GM18873 (cell line): ENCODE results near the gene NCAM2.

Source experiments
- ATAC-seq: cut with Tn5 transposase; IDR thresholded peaks from one replicate; pipeline ENCODE4 v1.9.1; 2021; ENCODE audit warnings: mild to moderate bottlenecking, moderate library complexity, moderate number of reproducible peaks; ENCODE audit not compliant: unreplicated experiment, low FRiP score

NCAM2 gene

DNA sequence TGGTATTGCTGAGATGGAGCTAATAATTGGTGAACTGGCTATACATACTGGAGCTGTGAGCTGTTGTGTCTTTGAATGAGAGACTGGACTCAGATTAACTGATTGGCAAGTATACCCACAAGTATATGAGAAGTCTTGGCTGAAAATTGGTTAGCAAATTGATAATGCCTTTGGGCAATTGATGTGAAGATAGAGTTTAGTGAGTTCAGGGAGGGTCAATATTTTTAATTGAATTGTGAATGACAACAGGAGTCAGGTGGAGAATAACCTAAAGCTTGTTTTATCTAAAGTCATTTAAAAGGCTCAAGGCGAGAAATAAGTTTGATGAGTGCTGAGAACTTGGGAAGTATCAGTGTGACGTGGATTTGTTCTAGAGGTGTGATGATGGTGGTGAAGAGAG, 27.5 kb downstream of the NCAM2 start:
- ATAC-seq = no peak

- no peak for ATAC-seq
Observed at GRCh38 chr21:21028275-21028820, 30.1 kb downstream of the NCAM2 start.

DNA sequence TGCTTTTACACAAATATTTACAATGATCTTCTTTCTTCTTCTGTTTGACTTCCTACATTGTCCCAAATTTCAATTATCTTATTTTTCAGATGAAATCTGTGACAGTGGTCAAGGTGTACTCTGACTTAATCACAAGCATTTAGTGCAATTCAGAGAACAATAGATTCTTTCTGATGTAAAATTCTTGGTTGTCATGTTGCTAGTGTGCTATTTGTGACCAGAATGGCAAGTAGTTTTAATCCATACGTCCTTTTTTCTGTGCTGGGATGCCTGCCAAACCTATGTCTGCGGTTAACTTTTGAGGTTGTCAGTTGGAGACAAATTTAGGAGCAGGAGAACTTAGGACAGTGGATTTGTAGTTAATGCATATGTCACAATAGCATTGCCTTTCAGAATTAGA, 31.0 kb downstream of the NCAM2 start:
- ATAC-seq = no peak

DNA sequence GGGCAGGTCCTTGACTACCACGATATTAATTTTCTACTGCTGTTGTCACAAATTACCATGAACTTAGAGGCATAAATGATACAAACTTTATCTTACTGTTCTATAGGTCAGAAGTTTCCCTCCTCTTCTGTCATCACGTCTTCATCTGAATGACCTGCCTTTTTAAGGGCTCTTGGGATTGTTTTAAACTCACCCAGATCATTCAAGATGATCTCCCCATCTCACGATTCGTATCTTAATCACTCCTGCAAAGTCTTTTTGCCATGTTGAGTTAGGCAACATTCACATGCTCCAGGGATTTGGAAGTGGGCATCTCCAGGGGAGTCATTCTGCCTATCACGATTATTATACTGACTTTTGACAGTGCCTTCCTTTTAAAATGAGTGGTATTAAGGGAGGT, 32.1 kb downstream of the NCAM2 start:
- no peak for ATAC-seq

DNA sequence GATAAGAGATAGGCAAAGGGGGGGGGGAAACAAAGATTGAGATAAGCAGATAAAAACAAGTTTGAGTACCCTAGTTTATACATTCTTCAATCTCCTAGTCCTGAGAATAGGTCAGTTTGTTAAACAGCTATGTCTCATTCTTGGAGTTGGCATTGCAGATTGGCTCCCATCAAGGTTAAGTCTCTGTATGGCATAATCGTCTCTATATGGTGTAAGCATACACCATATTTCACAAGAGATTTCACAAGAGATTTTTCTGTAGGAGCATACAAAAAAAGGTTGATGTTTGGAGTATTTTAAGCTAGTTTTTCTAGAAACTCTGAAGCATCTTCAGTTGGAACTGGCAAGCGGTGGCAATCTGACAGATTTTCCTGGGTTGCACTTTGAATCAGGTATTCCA, 35.8 kb downstream of the NCAM2 start:
- ATAC-seq = no peak

DNA sequence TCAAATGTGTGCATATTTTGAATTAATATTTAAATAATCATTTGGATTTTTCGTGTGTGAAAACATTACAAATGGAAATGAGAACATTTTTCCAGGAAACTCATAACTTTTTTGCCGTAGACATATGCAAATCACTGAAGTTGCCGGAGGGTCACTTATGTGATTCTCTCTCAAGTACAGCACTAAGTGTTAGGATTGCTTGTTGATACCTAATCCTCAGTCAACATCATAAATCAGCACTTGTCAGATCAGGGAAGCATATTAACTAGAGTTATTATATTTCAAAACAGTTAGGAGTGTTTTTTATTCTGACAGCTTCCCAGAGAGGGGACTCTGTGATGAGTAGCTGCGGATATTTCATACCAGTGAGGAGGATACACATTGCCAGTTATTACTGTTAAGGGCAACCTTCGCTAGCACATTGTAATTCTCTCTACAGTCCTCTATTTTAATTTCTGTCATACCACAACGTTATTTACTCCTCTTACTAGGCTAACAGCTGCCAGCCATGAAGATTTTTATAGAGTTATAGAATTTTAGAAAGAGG, 41.5 kb downstream of the NCAM2 start:
- ATAC-seq = no peak

- ATAC-seq = no peak
Observed at GRCh38 chr21:21045518-21045917, 47.3 kb downstream of the NCAM2 start.

DNA sequence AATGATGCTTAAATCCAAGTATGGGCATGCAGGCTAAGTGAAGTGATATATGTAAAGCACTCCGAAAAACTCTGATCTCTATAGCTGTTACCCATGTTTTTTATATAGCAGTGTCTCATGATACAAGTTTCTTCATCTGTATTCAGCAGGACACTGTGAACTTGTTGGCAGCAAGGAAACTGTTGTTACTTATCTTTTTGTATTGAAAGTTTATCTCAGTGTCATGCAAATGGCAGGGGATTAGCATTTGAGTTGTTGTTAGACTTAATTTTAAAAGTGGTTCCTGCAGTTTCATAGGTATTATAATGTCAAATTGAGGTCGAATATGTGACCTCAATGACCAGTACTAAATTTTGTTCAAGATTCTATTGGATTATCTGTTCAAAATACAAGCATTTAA, 47.9 kb downstream of the NCAM2 start:
- no peak for ATAC-seq

DNA sequence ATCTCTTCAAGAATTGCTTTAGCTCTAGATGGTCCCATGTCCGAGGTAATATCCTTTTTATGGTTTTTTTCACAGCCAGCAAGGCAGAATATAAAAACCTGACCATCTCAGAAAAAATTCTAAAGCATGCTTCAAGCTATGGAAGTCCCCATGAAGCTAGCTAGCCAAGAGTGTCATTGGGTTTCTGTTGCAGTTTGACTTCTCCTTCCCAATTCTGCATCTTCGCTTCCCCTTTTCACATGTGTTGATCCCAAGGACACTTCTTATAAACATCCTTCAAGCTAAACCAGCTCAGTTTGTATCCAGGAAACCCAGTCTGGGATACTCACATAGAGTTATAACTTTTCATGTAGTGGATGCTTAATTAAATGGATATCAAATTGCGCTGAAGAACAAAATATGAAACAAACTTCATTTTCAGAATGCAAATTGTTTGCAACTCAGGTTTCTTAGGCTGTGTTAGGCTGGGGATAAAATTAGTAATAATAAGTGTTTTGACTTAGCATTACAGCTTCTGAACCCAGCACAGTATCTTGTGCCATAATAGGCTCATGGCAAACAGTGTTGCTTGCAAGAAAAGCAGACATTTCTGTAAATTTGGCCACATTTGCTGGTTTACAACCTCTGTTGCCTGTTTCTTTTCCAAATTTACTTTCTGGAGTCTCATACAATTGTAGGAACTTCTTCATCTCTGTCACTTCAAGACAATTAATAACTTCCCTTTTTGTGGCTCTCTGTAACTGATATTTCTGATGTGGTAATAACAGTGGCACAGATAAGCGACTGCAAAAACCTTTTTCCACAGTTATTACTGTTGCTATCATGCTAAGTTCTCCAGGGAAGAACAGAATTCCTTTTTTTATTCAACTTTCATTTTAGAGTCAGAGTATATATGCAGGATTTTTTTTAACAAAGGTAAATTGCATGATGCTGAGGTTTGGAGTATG, 53.2 kb downstream of the NCAM2 start:
- no peak for ATAC-seq

DNA sequence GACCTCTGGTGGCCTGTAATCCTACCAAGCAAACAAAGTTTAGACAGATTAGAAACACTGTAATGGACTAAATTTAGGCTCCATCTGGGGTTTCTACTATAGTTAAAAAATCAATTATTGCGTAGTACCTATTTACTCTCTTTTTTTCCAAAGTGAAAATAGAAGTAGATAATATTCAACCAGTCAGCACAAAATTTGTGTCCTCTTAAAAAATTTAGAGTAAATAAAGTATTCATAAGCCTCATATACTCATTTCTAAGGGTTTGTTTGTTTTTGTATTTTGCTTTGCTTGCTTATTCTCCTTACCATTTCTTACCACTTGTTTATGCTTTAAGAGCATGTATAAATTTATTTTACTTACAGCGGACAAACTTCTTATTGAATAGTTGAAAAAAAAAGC, 54.5 kb downstream of the NCAM2 start:
- no peak for ATAC-seq

GRCh38 chr21:21057349-21058062, 59.3 kb downstream of the NCAM2 start:
- ATAC-seq = no peak

DNA sequence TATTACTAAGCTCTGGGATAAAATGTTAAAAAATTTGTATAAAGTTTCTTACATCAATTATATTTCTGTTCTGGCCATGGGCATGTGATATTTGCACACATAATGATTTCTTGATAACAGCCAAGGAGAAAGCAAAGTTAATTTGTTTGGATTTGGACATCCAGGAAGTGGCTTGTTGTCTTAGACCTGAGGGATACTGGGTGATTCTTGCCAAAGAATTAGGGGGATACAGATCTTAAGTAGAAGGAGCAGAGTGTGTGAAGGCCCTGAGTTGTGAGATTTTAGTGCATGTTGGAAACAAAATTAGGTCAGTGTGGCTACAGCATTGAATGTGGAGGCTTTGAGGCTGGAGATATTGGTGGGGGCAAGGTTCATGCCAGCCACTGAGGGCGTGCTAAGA, 65.6 kb downstream of the NCAM2 start:
- no peak for ATAC-seq

DNA sequence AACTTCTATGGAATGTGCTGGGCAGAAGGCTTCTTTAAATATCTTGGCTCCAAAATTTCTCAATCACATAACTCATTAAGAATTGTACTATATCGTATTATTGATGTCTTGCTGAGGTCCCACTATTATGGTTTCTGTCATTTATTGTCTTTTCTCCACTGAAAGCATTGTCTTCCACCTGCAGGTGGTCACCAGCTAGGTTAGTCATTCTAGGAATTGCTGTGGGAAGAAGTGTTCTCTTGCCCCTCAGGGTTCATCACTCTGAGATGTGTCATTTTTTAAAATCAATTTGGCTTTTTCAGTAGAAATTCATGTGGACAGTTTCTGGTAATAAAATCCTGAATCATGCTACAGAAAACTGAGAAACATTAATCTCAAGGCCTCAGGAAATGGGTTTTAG, 66.1 kb downstream of the NCAM2 start:
- no peak for ATAC-seq

DNA sequence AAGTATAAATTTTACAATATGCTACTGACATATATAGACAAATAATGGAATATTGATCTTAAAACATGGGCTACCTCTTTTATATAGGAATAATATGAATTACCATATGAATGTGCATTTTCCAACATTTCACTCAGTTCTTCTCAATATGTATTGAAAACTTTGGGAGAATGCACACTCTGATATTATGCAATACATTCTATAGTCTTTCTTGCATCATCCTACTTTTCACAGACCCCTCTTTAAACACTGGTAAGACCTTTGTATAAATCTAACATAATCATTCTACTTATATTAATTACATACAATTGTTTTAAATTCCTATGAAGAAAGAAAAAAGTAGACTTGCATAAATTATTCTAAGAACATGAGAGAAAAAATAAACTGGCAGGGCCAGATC, 69.2 kb downstream of the NCAM2 start:
- ATAC-seq = no peak

DNA sequence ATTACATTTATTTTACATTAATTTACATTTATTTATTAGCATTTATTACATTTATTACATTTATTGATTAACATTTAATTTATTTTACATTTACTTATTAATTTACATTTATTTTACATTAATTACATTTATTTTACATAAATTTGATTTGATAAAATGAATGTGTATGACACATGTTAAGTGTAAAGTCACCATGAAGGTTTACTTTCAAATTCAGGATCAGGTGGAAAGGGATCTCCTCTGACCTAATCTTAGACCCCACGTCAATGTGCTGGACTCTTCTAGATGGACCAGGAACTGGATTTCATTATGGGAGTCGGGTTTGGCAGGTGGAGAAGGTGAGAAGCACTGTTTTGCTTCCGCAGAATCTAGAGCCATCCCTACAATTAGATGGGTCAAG, 76.1 kb downstream of the NCAM2 start:
- ATAC-seq = no peak

- no peak for ATAC-seq
Observed at GRCh38 chr21:21076051-21076450, 77.8 kb downstream of the NCAM2 start.

DNA sequence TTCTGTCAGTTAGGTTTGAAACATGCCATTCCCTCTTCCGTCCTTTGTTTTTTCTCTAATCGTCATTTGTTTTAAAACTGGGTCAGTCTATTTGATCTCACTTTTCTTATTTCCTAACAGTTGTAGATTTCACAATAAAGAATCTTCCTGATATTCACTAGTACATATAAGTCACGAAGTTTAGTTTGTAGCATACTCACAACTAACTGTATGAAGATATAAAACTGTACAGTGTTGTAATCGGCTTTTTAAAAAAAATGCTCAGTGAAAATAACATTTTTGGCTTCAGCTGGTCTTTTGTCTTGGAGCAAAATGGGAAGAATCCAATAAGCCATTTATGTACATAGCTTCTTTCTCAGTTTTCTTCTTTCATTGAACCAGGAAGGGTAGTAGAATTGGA, 78.3 kb downstream of the NCAM2 start:
- no peak for ATAC-seq

DNA sequence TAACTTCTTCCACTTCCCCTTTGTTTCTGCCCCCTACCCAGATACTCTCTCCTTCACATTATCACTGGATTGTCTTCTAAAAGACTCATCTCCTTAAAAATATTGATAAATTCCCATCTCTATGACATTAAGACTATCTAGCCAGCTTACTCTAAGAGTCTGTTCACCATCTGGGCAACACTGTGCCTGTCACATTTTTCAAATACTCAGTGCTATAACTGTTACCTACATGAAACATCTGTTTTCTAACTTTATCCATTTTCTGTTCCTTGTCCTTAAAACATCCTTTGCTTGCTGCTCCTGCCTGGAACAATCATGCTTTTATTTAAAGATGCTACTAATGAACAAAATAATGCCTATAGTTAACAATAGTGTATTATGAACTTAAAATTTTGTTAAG, 81.4 kb downstream of the NCAM2 start:
- no peak for ATAC-seq

DNA sequence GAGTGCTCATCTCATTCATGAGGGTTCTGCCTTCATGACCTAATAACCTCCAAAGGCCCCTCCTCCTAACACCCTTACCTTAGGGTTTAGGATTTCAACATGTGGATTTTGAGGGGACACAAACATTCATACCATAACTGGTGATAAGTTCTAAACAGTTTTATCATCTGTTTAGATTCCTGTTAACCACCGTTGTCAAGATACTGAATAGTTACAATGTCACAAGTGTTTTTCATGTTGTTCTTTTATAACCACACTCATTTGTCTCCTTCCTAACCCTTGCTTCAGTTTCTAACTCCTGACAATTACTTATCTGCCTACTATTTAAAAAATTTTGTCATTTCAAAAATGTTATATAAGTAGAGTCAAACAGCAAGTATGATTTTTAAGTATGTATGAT, 86.0 kb downstream of the NCAM2 start:
- no peak for ATAC-seq

DNA sequence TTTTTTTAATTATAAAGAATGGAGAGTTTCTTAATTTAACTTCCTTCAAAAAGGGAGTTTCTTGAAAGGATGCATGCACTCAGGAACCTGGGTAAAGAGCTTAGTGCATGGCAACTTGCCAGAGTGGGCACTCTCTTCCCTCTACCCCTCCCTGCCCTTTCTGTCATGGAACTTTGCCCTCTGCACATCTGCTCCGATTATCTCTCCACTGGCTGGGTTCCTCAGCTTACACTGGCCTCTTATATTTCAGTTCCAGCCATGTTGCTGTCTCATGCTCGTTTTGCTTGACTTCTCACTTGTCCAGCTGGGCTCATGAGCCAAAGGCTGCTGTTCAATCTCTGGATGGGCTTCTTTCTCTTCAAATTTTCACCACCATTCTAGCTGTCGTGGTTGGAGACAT, 87.0 kb downstream of the NCAM2 start:
- no peak for ATAC-seq

- ATAC-seq = no peak
Observed at GRCh38 chr21:21096956-21097355, 98.7 kb downstream of the NCAM2 start.
